ENCODE results near the gene SNCAIP. TPM values are rescaled to one million over a fixed set of nuclear protein-coding genes. Genes with fewer than 3 reads are reported as not detected.

Gene SNCAIP
- total and polyA plus RNA-seq, 3 donors from 2014 or later, result 12.7 to 28.4 (median 16.1) TPM

DNA sequence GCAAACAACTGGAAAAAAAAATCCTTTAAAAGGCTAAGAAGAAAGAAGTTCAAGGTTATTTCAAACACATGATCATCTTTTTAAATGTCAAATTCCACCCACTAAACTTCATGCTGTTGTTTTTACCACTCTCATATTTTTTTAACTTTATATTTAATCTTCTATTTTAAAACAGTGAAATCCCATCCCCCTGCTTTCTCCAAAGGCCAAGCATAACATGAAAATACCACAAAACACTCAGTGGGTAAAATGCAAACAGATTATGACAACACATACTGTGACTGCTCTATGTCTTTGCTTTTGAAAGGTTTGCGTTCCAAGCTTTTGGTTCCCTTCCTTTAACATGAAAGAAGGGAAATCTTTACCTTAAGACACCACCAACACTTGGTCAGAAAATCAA lies 127.6 kb downstream of the SNCAIP start:
- no peak for DNase-seq

DNA sequence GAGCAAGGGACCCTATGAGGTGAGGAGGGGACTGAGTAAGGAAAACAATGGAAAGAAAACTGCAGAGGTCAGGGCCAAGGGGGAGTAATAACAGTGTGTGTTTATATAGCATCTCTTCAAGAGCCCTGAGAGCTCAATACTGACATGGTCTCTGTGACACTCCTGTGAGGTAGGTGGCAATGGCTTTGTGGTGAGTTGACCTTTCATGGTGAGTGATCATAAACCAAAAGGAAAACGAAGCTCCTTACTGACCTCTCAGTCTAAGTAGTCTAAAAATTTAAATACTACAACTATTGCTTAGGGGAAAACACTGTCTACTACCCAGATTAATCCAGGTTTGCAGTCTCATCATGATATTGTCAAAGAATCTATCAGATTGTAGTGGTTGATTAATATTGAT lies 130.9 kb downstream of the SNCAIP start:
- TF ChIP-seq, protein P1, sequence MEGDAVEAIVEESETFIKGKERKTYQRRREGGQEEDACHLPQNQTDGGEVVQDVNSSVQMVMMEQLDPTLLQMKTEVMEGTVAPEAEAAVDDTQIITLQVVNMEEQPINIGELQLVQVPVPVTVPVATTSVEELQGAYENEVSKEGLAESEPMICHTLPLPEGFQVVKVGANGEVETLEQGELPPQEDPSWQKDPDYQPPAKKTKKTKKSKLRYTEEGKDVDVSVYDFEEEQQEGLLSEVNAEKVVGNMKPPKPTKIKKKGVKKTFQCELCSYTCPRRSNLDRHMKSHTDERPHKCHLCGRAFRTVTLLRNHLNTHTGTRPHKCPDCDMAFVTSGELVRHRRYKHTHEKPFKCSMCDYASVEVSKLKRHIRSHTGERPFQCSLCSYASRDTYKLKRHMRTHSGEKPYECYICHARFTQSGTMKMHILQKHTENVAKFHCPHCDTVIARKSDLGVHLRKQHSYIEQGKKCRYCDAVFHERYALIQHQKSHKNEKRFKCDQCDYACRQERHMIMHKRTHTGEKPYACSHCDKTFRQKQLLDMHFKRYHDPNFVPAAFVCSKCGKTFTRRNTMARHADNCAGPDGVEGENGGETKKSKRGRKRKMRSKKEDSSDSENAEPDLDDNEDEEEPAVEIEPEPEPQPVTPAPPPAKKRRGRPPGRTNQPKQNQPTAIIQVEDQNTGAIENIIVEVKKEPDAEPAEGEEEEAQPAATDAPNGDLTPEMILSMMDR (IDR thresholded peaks at IDR 0.05), result no peak
- TF ChIP-seq POLR2A (IDR thresholded peaks at IDR 0.05), result no peak
- intact Hi-C loops (cut with DNase I; ENCODE audit: low total_unique reads), result no loop called here
- H3K27me3 ChIP-seq, result no peaks in the 10 kb centered on the region
- H3K27ac ChIP-seq, result peak overlapping the region in 1 of 2 donors; percentile 44
- no peaks in the 10 kb centered on the region for H3K9me3 ChIP-seq
- no peaks in the 10 kb centered on the region for H3K4me1 ChIP-seq
- DNase-seq, result no peak
- H3K36me3 ChIP-seq (ENCODE audit: low read depth, missing control alignments), result no peaks in the 10 kb centered on the region
- no peak overlapping the region for H3K4me3 ChIP-seq
- 53 to 66% methylated on average over 1 of the region's 1 CpG for WGBS, 2 donors

More for the DNA sequence above, 127.6 kb downstream of the SNCAIP start:
- WGBS, 2 donors, result 76 to 88% methylated on average over 1 of the region's 1 CpG
- TF ChIP-seq POLR2A (IDR thresholded peaks at IDR 0.05), result no peak
- TF ChIP-seq, protein P1 (IDR thresholded peaks at IDR 0.05), result no peak
- Histone ChIP-seq H3K27me3 (no peaks in the 10 kb centered on the region), H3K4me3 (no peak overlapping the region), H3K4me1 (no peaks in the 10 kb centered on the region), H3K36me3 (ENCODE audit: low read depth, missing control alignments) (no peaks in the 10 kb centered on the region), H3K27ac (peak overlapping the region in 1 of 2 donors; percentile 70), H3K9me3 (no peaks in the 10 kb centered on the region)
- intact Hi-C loops (cut with DNase I; ENCODE audit: low total_unique reads), result no loop called here

DNA sequence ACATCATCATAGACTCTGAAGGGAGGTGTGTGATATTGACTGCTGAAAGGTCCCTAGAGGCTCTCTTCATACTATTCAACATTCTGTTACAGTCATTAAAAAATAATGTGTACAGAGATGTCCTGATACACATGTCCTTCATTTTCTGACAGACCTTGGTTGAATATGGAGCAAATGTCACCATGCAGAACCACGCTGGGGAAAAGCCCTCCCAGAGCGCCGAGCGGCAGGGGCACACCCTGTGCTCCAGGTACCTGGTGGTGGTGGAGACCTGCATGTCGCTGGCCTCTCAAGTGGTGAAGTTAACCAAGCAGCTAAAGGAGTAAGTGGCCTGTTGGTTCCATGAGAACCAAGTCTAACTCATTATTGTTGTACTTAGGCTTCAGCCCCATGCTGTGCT lies 132.4 kb downstream of the SNCAIP start:
- no peak for TF ChIP-seq POLR2A (IDR thresholded peaks at IDR 0.05)
- TF ChIP-seq, protein P1 (IDR thresholded peaks at IDR 0.05), result no peak
- DNase-seq, result no peak
- no peaks in the 10 kb centered on the region for H3K27me3 ChIP-seq
- no peaks in the 10 kb centered on the region for H3K9me3 ChIP-seq
- intact Hi-C loops (cut with DNase I; ENCODE audit: low total_unique reads), result no loop called here
- H3K4me1 ChIP-seq, result no peaks in the 10 kb centered on the region
- H3K4me3 ChIP-seq, result no peak overlapping the region
- no peaks in the 10 kb centered on the region for H3K36me3 ChIP-seq (ENCODE audit: low read depth, missing control alignments)
- no peak overlapping the region for H3K27ac ChIP-seq
- 97 to 99% methylated on average over 5 of the region's 5 CpGs for WGBS, 2 donors

DNA sequence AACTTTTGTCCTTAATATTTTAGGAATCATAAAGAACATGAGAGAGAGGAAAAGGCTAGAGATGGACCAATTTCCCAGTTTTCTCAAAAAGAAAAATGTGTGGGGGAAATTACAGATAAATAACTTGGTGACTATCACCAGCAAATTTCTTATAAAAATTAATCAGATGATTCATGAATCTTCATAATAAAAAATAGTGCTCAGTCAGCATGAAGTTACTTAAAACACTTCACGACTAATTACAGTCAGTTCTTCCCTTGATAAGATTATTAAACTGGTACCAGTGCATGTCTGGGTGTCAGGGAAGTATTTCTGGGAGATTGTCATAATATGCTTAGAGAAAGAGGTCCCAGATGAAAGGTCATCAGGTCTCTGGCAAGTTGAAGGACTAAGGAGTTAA lies 133.0 kb downstream of the SNCAIP start:
- intact Hi-C loops (cut with DNase I; ENCODE audit: low total_unique reads), result no loop called here

DNA sequence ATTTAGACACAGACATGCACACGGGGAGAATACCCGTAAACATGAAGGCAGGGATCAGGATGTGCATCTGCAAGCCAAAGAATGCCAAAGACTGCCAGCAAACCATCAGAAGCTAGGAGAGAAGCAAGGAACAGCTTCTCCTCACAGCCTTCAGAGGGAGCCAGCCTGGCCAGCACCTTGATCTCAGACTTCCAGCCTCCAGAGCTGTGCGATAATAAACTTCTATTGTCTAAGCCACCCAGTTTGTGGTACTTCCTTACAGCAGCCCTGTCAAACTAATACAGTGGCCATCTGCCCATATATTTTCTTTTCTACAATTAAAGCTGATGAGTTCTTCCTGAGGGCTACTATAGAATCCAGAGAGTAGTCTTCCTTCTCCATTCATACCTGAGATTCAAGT lies 135.0 kb downstream of the SNCAIP start:
- TF ChIP-seq, protein P1 (IDR thresholded peaks at IDR 0.05), result no peak
- TF ChIP-seq POLR2A (IDR thresholded peaks at IDR 0.05), result no peak
- no peak for DNase-seq
- H3K27ac ChIP-seq, result no peak overlapping the region
- no peaks in the 10 kb centered on the region for H3K9me3 ChIP-seq
- no peaks in the 10 kb centered on the region for H3K27me3 ChIP-seq
- no peaks in the 10 kb centered on the region for H3K36me3 ChIP-seq (ENCODE audit: low read depth, missing control alignments)
- intact Hi-C loops (cut with DNase I; ENCODE audit: low total_unique reads), result no loop called here
- H3K4me1 ChIP-seq, result no peaks in the 10 kb centered on the region
- WGBS, 2 donors, result 95 to 98% methylated on average over 3 of the region's 3 CpGs
- no peak overlapping the region for H3K4me3 ChIP-seq

More for the DNA sequence above, 133.0 kb downstream of the SNCAIP start:
- no peak overlapping the region for H3K4me3 ChIP-seq
- H3K4me1 ChIP-seq, result no peaks in the 10 kb centered on the region
- TF ChIP-seq POLR2A (IDR thresholded peaks at IDR 0.05), result no peak
- TF ChIP-seq, protein P1 (IDR thresholded peaks at IDR 0.05), result no peak
- H3K9me3 ChIP-seq, result no peaks in the 10 kb centered on the region
- DNase-seq, result no peak
- H3K27me3 ChIP-seq, result no peaks in the 10 kb centered on the region
- H3K36me3 ChIP-seq (ENCODE audit: low read depth, missing control alignments), result no peaks in the 10 kb centered on the region
- H3K27ac ChIP-seq, result no peak overlapping the region
- WGBS, 2 donors, result 50 to 52% methylated on average over 1 of the region's 1 CpG
